HepG2 (cell line): ENCODE measurements around the gene ANP32A. TPM values are rescaled to one million over a fixed set of nuclear protein-coding genes. Genes with fewer than 3 reads are reported as not detected.
A peak's percentile ranks its signal among the peaks of the same experiment; 100 is the strongest.

Experiments
- CCDC6 ChIP-seq: sonication (generic); formaldehyde crosslinking; IDR thresholded peaks from 2 replicates; pipeline ENCODE4 v1.8.1; 2022; ENCODE audit warnings: mild to moderate bottlenecking, missing genetic modification reagents, moderate library complexity
- CEBPB ChIP-seq: IDR thresholded peaks from 2 replicates; pipeline ENCODE4 v1.6.1; 2011; ENCODE audit warnings: low read depth, low read length, improper control_type of control experiment, borderline replicate concordance
- KDM5A ChIP-seq: fragments of 200-600 bp; sonication (generic); IDR thresholded peaks from 2 replicates; pipeline ENCODE4 v1.7.0; 2018; ENCODE audit warnings: antibody characterized with exemption, mild to moderate bottlenecking, low read length, borderline replicate concordance
- PAX8 ChIP-seq: sonication (generic); formaldehyde crosslinking; IDR thresholded peaks from 2 replicates; pipeline ENCODE4 v1.8.0; 2022; ENCODE audit warnings: mild to moderate bottlenecking, missing genetic modification reagents, borderline replicate concordance
- PPARG ChIP-seq: conservative IDR thresholded peaks from 2 replicates; pipeline ENCODE4 v1.6.1; 2016; ENCODE audit warnings: missing biosample characterization, missing genetic modification reagents
- PRDM10 ChIP-seq: sonication (generic); formaldehyde crosslinking; IDR thresholded peaks from 2 replicates; pipeline ENCODE4 v1.4.0; 2020; ENCODE audit warnings: low read depth, missing genetic modification reagents
- SCMH1 ChIP-seq: sonication (generic); formaldehyde crosslinking; IDR thresholded peaks from 2 replicates; pipeline ENCODE4 v1.9.0; 2021; ENCODE audit warnings: missing genetic modification reagents, mild to moderate bottlenecking, borderline replicate concordance
- SP1 ChIP-seq, 2 experiments: fragments of 450-650 bp in 1 of 2; sonication (generic) in 1 of 2; formaldehyde crosslinking in 1 of 2; IDR thresholded peaks; 2 replicates each; pipeline versions ENCODE4 v1.4.0 to v1.6.1; 2016 to 2020; ENCODE audit warnings: missing genetic modification reagents in 1 of 2
- ZFP91 ChIP-seq: sonication (generic); formaldehyde crosslinking; IDR thresholded peaks from 2 replicates; pipeline ENCODE4 v1.9.0; 2022; ENCODE audit warnings: missing genetic modification reagents, mild to moderate bottlenecking, borderline replicate concordance
- ZMYM4 ChIP-seq: sonication (generic); formaldehyde crosslinking; IDR thresholded peaks from 2 replicates; pipeline ENCODE4 v1.8.1; 2023; ENCODE audit warnings: mild to moderate bottlenecking, missing genetic modification reagents
- ZNF207 ChIP-seq: fragments of 450-650 bp; IDR thresholded peaks from 2 replicates; pipeline ENCODE4 v1.6.1; 2016; ENCODE audit warnings: antibody characterized with exemption, borderline replicate concordance
- ZNF24 ChIP-seq: fragments of 450-650 bp; IDR thresholded peaks from 2 replicates; pipeline ENCODE4 v1.6.1; 2017; ENCODE audit warnings: antibody characterized with exemption, mild to moderate bottlenecking
- ZNF577 ChIP-seq: sonication (generic); formaldehyde crosslinking; IDR thresholded peaks from 2 replicates; pipeline ENCODE4 v1.4.0; 2020; ENCODE audit warnings: mild to moderate bottlenecking, low read depth, missing genetic modification reagents, borderline replicate concordance
- ZNF710 ChIP-seq: sonication (generic); formaldehyde crosslinking; IDR thresholded peaks from 2 replicates; pipeline ENCODE4 v1.5.0; 2020; ENCODE audit warnings: mild to moderate bottlenecking, missing genetic modification reagents, borderline replicate concordance
- ZNF772 ChIP-seq: sonication (generic); formaldehyde crosslinking; IDR thresholded peaks from 2 replicates; pipeline ENCODE4 v1.5.0; 2020; ENCODE audit warnings: mild to moderate bottlenecking, missing genetic modification reagents
- polyA plus RNA-seq, 8 experiments: library from polyadenylated mRNA; depleted of rRNA in 3 of 8; stranded (reverse) in 7 of 8; unstranded in 1 of 8; fragments of >200 nt; fragmentation: Illumina TruSeq in 4 of 8; extraction: Trizol in 4 of 8; gene quantifications; 2 replicates each; pipeline versions ENCODE4 v1.2.1 to v1.2.3, GENCODE V29; 2011 to 2016; ENCODE audit warnings: low read depth in 4 of 8, missing spikeins in 1 of 8, mixed read lengths in 1 of 8; ENCODE audit not compliant: insufficient read depth in 1 of 8
- total RNA-seq, 5 experiments: library from RNA; depleted of rRNA; stranded (reverse); fragments of >200 nt; fragmentation: Illumina TruSeq; extraction: Trizol; gene quantifications; 2 replicates each; pipeline ENCODE4 v1.2.3, GENCODE V29; 2016; ENCODE audit warnings: low read depth in 1 of 5
- TF ChIP-seq, protein P1 (sequence below): sonication (generic); formaldehyde crosslinking; IDR thresholded peaks from 2 replicates; pipeline ENCODE4 v1.5.0; 2020; ENCODE audit warnings: mild to moderate bottlenecking, missing genetic modification reagents
- TF ChIP-seq, protein P2 (sequence below): sonication (generic); formaldehyde crosslinking; IDR thresholded peaks from 2 replicates; pipeline ENCODE4 v1.4.0; 2020; ENCODE audit warnings: missing genetic modification reagents

The ANP32A gene
- total and polyA plus RNA-seq, 2 of the 13 experiments (the other 11 are each of a cell fraction or from before 2014, with no cell fraction given): 60.6 to 206 TPM

- TF ChIP-seq CEBPB (no peak), ZNF772 (CRISPR knock-in tag) (no peak), ZNF24 (no peak), ZFP91 (CRISPR knock-in tag) (0 out of 2 replicates have a peak, but pooled peaks have one; percentile 36), PRDM10 (CRISPR knock-in tag) (no peak), ZMYM4 (CRISPR knock-in tag) (no peak), SCMH1 (no peak), SP1 (IDR thresholded peaks at IDR 0.05) (no peak), SP1 (CRISPR knock-in tag; IDR thresholded peaks at IDR 0.05) (no peak), ZNF207 (no peak), CCDC6 (CRISPR knock-in tag) (no peak), ZNF577 (no peak), PAX8 (CRISPR knock-in tag) (no peak), KDM5A (no peak), PPARG (no peak), ZNF710 (CRISPR knock-in tag) (peak; percentile 55; the same call in 1 of the 2 replicates)
- TF ChIP-seq, protein P1, sequence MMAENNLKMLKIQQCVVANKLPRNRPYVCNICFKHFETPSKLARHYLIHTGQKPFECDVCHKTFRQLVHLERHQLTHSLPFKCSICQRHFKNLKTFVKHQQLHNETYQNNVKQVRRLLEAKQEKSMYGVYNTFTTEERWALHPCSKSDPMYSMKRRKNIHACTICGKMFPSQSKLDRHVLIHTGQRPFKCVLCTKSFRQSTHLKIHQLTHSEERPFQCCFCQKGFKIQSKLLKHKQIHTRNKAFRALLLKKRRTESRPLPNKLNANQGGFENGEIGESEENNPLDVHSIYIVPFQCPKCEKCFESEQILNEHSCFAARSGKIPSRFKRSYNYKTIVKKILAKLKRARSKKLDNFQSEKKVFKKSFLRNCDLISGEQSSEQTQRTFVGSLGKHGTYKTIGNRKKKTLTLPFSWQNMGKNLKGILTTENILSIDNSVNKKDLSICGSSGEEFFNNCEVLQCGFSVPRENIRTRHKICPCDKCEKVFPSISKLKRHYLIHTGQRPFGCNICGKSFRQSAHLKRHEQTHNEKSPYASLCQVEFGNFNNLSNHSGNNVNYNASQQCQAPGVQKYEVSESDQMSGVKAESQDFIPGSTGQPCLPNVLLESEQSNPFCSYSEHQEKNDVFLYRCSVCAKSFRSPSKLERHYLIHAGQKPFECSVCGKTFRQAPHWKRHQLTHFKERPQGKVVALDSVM (CRISPR knock-in tag): no peak
- TF ChIP-seq, protein P2, sequence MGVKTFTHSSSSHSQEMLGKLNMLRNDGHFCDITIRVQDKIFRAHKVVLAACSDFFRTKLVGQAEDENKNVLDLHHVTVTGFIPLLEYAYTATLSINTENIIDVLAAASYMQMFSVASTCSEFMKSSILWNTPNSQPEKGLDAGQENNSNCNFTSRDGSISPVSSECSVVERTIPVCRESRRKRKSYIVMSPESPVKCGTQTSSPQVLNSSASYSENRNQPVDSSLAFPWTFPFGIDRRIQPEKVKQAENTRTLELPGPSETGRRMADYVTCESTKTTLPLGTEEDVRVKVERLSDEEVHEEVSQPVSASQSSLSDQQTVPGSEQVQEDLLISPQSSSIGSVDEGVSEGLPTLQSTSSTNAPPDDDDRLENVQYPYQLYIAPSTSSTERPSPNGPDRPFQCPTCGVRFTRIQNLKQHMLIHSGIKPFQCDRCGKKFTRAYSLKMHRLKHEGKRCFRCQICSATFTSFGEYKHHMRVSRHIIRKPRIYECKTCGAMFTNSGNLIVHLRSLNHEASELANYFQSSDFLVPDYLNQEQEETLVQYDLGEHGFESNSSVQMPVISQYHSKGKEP: no peak
These were observed 1.0 kb downstream of the ANP32A start (continued) for GRCh38 chr15:68819495-68820294.
